Measurements from ENCODE around the gene LACTB.

Gene LACTB

GRCh38 chr15:63082366-63082765 lies 39.3 kb upstream of the LACTB start:
- no peak for TF ChIP-seq CTCF (IDR thresholded peaks at IDR 0.05; ENCODE audit: low read depth, low read length, missing control alignments)
- in situ Hi-C loops (cut with HindIII; ENCODE audit: low pct_ligation_motif_present, low sequenced_read_pairs) = no loop called here
- H3K27me3 ChIP-seq (replicated peaks) = no peaks in the 10 kb centered on the region
- no peaks in the 10 kb centered on the region for H3K36me3 ChIP-seq (replicated peaks)
- no peak overlapping the region for H3K4me3 ChIP-seq (ENCODE audit: low read depth, low read length)
- H3K27ac ChIP-seq = no peak overlapping the region
- DNase-seq = no peak

DNA sequence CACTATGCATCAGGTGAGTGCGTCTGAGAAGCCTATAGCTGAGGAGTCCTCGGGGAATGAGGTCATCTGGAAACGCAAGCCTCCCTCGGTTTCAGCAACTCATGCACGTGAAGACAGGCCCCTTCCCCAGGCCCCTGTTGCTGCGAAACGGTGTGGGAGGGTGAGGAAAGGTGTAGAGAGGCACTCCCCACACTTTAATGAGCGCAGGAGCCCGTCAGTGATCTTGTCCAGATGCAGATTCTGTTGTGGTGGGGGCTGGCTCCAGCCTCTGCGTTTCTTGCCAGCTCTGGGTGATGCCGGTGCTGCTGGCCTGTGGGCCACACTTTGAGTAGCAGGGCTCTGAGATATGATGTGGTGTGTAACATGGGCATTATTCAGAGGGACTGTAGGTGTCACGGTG lies 38.6 kb upstream of the LACTB start:
- Histone ChIP-seq H3K27ac (no peak overlapping the region), H3K4me3 (ENCODE audit: low read depth, low read length) (no peak overlapping the region), H3K27me3 (replicated peaks) (no peaks in the 10 kb centered on the region), H3K36me3 (replicated peaks) (no peaks in the 10 kb centered on the region)
- no peak for TF ChIP-seq CTCF (IDR thresholded peaks at IDR 0.05; ENCODE audit: low read depth, low read length, missing control alignments)
- in situ Hi-C loops (cut with HindIII; ENCODE audit: low pct_ligation_motif_present, low sequenced_read_pairs) = no loop called here
- no peak for DNase-seq

DNA sequence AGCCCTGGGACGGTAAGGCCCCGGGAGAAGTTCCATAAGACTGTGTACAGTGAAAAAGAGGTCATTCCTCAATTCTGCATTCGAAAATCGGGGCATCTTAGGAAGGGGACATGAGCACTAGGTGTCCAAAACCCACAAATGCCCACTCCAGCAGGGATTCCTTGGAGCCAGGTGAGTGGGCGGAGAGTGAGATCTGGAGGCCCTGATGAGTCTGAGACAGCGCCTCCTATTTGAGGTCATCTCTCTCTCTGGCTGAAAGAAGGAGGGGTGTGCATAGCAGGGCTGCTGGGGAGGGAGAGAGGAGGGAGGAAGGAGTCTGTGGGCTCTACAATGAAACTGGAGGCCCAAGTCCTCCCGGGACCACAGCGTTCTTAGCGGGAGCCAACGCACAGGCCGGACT lies 38.1 kb upstream of the LACTB start:
- H3K27me3 ChIP-seq (replicated peaks) = no peaks in the 10 kb centered on the region
- in situ Hi-C loops (cut with HindIII; ENCODE audit: low pct_ligation_motif_present, low sequenced_read_pairs) = no loop called here
- no peak for TF ChIP-seq CTCF (IDR thresholded peaks at IDR 0.05; ENCODE audit: low read depth, low read length, missing control alignments)
- no peak for DNase-seq
- H3K27ac ChIP-seq = no peak overlapping the region
- H3K4me3 ChIP-seq (ENCODE audit: low read depth, low read length) = no peak overlapping the region
- no peaks in the 10 kb centered on the region for H3K36me3 ChIP-seq (replicated peaks)

DNA sequence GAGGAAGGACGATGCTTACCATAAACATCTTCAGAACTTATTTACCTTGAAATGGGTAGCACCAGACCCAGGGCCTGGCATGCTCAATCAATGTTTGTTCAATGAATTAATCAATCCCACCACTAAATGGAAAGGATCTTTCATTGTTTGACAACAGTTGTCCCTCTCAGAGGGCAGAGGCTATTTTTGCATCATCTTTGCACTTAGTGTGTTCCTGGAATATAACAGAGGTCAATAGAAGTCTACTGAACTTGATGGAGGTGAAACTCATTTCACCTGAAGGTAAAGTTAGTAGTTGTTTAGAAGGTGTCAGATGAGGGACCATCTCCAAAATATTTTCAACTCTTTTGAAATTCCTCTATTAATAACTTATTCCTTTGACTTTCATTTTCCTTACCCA lies 36.9 kb upstream of the LACTB start:
- no peak for DNase-seq
- H3K27me3 ChIP-seq (replicated peaks) = no peaks in the 10 kb centered on the region
- no peak overlapping the region for H3K4me3 ChIP-seq (ENCODE audit: low read depth, low read length)
- no peaks in the 10 kb centered on the region for H3K36me3 ChIP-seq (replicated peaks)
- H3K27ac ChIP-seq = no peak overlapping the region
- TF ChIP-seq CTCF (IDR thresholded peaks at IDR 0.05; ENCODE audit: low read depth, low read length, missing control alignments) = no peak
- in situ Hi-C loops (cut with HindIII; ENCODE audit: low pct_ligation_motif_present, low sequenced_read_pairs) = no loop called here

GRCh38 chr15:63085289-63085688 lies 36.4 kb upstream of the LACTB start:
- no peak overlapping the region for H3K27ac ChIP-seq
- no peaks in the 10 kb centered on the region for H3K36me3 ChIP-seq (replicated peaks)
- no peak for DNase-seq
- no peaks in the 10 kb centered on the region for H3K27me3 ChIP-seq (replicated peaks)
- H3K4me3 ChIP-seq (ENCODE audit: low read depth, low read length) = no peak overlapping the region
- TF ChIP-seq CTCF (IDR thresholded peaks at IDR 0.05; ENCODE audit: low read depth, low read length, missing control alignments) = no peak
- in situ Hi-C loops (cut with HindIII; ENCODE audit: low pct_ligation_motif_present, low sequenced_read_pairs) = no loop called here

DNA sequence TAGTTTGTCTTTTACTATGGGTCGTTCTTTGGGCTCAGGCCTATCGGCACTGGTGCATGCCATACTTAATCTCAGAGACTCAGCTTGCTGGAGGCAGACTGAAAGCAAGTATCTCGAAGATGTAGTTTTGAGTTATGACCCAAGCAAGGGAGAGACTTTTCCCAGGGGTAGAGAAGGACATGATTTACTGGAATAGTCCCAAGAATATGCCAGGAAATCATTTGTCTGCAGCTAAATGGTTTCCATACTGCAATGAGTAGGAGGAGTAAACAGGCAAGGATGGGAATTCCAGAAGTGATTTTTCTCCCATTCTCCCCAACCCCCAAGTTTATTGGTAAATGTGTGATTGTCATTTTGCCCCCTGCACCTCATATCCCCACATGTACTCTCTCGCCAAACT lies 35.4 kb upstream of the LACTB start:
- no peak for TF ChIP-seq CTCF (IDR thresholded peaks at IDR 0.05; ENCODE audit: low read depth, low read length, missing control alignments)
- H3K4me3 ChIP-seq (ENCODE audit: low read depth, low read length) = no peak overlapping the region
- H3K36me3 ChIP-seq (replicated peaks) = no peaks in the 10 kb centered on the region
- in situ Hi-C loops (cut with HindIII; ENCODE audit: low pct_ligation_motif_present, low sequenced_read_pairs) = no loop called here
- no peaks in the 10 kb centered on the region for H3K27me3 ChIP-seq (replicated peaks)
- DNase-seq = no peak
- H3K27ac ChIP-seq = no peak overlapping the region
